VCaP (cell line): Measurements from ENCODE around the gene IGFL3.

Experiments
- H3K27ac ChIP-seq: fragments of 450-650 bp; 2 replicates; pipeline ENCODE4 v1.5.1; 2017
- TF ChIP-seq, protein P1 (sequence below): fragments of 450-650 bp; conservative IDR thresholded peaks from 2 replicates; pipeline ENCODE4 v1.5.1; 2017; ENCODE audit warnings: mild to moderate bottlenecking, moderate library complexity

Gene IGFL3

GRCh38 chr19:46076031-46076880, 48.2 kb downstream of the IGFL3 start:
- TF ChIP-seq, protein P1, sequence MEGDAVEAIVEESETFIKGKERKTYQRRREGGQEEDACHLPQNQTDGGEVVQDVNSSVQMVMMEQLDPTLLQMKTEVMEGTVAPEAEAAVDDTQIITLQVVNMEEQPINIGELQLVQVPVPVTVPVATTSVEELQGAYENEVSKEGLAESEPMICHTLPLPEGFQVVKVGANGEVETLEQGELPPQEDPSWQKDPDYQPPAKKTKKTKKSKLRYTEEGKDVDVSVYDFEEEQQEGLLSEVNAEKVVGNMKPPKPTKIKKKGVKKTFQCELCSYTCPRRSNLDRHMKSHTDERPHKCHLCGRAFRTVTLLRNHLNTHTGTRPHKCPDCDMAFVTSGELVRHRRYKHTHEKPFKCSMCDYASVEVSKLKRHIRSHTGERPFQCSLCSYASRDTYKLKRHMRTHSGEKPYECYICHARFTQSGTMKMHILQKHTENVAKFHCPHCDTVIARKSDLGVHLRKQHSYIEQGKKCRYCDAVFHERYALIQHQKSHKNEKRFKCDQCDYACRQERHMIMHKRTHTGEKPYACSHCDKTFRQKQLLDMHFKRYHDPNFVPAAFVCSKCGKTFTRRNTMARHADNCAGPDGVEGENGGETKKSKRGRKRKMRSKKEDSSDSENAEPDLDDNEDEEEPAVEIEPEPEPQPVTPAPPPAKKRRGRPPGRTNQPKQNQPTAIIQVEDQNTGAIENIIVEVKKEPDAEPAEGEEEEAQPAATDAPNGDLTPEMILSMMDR = peak; percentile 28; the same call in 1 of the 2 replicates
- no peak overlapping the region for H3K27ac ChIP-seq

DNA sequence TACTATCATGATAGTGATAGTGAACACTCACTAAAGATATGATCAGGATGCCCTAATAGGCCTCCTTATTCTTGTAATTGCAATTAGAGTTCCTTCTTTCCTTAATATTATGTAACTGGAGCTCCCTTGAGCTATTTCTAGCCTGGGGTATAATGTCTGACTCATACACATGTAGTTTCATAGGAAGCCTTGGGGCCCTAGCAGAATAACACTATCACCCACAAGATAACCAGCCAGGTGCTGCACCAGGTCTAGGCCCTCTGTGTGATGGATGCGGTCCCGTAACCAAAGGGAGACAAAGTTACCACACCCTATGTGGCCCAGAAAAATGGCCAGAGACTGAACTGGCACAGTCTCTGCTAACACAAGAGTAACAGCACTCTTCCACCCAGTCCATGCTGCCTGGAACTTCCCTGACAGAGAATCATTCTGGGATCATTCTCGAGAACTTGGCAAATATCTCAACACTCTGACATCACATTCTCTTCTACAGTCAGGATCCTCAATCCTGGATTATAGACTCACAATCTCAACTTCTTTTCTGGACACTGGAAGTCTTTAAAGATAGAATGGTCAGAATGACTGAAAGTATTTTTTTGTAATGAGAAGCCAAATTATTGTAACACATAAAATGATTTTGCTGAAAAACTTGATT, 51.1 kb downstream of the IGFL3 start:
- TF ChIP-seq, protein P1 = no peak
- H3K27ac ChIP-seq = no peak overlapping the region
